ENCODE results near the gene PERM1.
"Not testable (repeated sequence)": the region's sequence is repeated elsewhere in the genome, so short reads cannot be mapped to it uniquely, and the experiment has no call there.

Gene PERM1

DNA sequence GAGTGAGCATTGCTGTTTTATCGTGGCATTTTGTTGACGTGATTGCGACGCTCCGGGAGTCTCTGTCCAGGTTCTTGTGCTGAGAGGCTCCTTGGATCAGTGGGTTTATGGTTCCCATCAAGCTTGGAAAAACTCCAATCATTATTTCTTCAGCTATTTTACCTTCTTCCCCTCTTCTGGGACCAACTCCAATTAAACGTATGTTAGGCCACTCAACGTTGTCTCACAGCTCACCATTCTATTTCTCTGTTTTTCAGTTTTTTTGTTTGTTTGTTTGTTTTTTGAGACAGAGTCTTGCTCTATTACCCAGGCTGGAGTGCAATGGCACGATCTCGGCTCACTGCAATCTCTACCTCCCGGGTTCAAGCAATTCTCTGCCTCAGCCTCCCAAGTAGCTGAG lies 10.0 kb upstream of the PERM1 start:
- Histone ChIP-seq H2AFZ (ENCODE audit: low read length) (no peak overlapping the region), H3K9me3 (replicated peaks in 1 of 2; ENCODE audit: control insufficient read depth in 2 of 2, insufficient read depth in 1 of 2, low read depth in 1 of 2, low read length in 2 of 2) (peaks cover 8 to 14% of the 10 kb centered on the region in 2 donors), H3K27me3 (ENCODE audit: control insufficient read depth in 3 of 3, insufficient read depth in 3 of 3, low read depth in 1 of 3, low read length in 3 of 3) (no peaks in the 10 kb centered on the region), H4K91ac (ENCODE audit: low read depth, low read length, poor library complexity) (no peak overlapping the region), H4K8ac (ENCODE audit: low read depth, low read length) (no peak overlapping the region), H3K4ac (ENCODE audit: low read length) (no peak overlapping the region), H3K27ac (replicated peaks; ENCODE audit: low read length) (no peak overlapping the region), H2BK12ac (ENCODE audit: low read length) (no peak overlapping the region), H3K9ac (ENCODE audit: low read depth, low read length, poor library complexity) (no peak overlapping the region), H2BK5ac (ENCODE audit: low read length) (no peak overlapping the region), H3K4me1 (ENCODE audit: control insufficient read depth in 2 of 2, insufficient read depth in 1 of 2, low read depth in 1 of 2, low read length in 2 of 2) (peaks cover 3 to 4% of the 10 kb centered on the region in 2 donors), H3K23ac (ENCODE audit: low read depth, low read length, poor library complexity) (no peak overlapping the region), H2BK15ac (ENCODE audit: low read length) (no peak overlapping the region), H3K36me3 (replicated peaks in 1 of 2; ENCODE audit: control insufficient read depth in 2 of 2, insufficient read depth in 2 of 2, low read length in 2 of 2) (no peaks in the 10 kb centered on the region), H3K14ac (ENCODE audit: low read length) (no peak overlapping the region), H3K4me3 (ENCODE audit: low read length in 2 of 2) (no peak overlapping the region), H3K4me2 (ENCODE audit: insufficient read depth, low read length, poor library complexity, severe bottlenecking) (no peak overlapping the region), H2BK120ac (ENCODE audit: low read depth, low read length) (no peak overlapping the region), H2AK5ac (ENCODE audit: low read depth, low read length) (no peak overlapping the region), H3K18ac (ENCODE audit: low read length) (no peak overlapping the region), H3K79me1 (ENCODE audit: low read depth, low read length) (no peaks in the 10 kb centered on the region)
- DNase-seq (ENCODE audit: low spot score) = no peak
- no CpG with 5 or more reads among the region's 10 CpGs for WGBS, 2 donors (ENCODE audit: extremely low coverage in 2 of 2, insufficient read length in 2 of 2, insufficient replicate concordance in 1 of 2)

DNA sequence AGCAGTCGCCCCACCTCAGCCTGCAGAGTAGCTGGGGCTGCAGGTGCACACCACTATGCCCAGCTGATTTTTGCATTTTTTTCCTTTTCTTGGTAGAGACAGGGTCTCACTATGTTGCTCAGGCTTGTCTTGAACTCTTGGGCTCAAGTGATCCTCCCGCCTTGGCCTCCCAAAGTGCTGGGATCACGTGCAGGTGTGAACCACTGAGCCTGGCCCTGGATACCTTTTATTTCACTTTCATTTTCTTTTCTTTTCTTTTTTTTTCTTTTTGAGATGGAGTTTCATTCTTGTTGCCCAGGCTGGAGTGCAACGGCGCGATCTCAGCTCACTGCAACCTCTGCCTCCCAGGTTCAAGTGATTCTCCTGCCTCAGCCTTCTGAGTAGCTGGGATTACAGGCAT lies 9.4 kb upstream of the PERM1 start:
- H3K4me3 ChIP-seq (ENCODE audit: low read length in 2 of 2); H4K8ac ChIP-seq (ENCODE audit: low read depth, low read length); H2BK12ac ChIP-seq (ENCODE audit: low read length); H3K27ac ChIP-seq (replicated peaks; ENCODE audit: low read length); H2AFZ ChIP-seq (ENCODE audit: low read length); H3K79me1 ChIP-seq (ENCODE audit: low read depth, low read length); H2BK120ac ChIP-seq (ENCODE audit: low read depth, low read length); H3K4me1 ChIP-seq (ENCODE audit: control insufficient read depth in 2 of 2, insufficient read depth in 1 of 2, low read depth in 1 of 2, low read length in 2 of 2); H3K36me3 ChIP-seq (replicated peaks in 1 of 2; ENCODE audit: control insufficient read depth in 2 of 2, insufficient read depth in 2 of 2, low read length in 2 of 2); H2BK15ac ChIP-seq (ENCODE audit: low read length); H3K14ac ChIP-seq (ENCODE audit: low read length); DNase-seq (ENCODE audit: low spot score); H2BK5ac ChIP-seq (ENCODE audit: low read length); H3K9ac ChIP-seq (ENCODE audit: low read depth, low read length, poor library complexity); H2AK5ac ChIP-seq (ENCODE audit: low read depth, low read length); H3K4me2 ChIP-seq (ENCODE audit: insufficient read depth, low read length, poor library complexity, severe bottlenecking); H3K18ac ChIP-seq (ENCODE audit: low read length); H3K27me3 ChIP-seq (ENCODE audit: control insufficient read depth in 3 of 3, insufficient read depth in 3 of 3, low read depth in 1 of 3, low read length in 3 of 3); H3K23ac ChIP-seq (ENCODE audit: low read depth, low read length, poor library complexity); H3K4ac ChIP-seq (ENCODE audit: low read length); H4K91ac ChIP-seq (ENCODE audit: low read depth, low read length, poor library complexity): not testable (repeated sequence)
- no CpG with 5 or more reads among the region's 6 CpGs for WGBS, 2 donors (ENCODE audit: extremely low coverage in 2 of 2, insufficient read length in 2 of 2, insufficient replicate concordance in 1 of 2)
- peaks cover 8 to 14% of the 10 kb centered on the region in 2 donors for H3K9me3 ChIP-seq (replicated peaks in 1 of 2; ENCODE audit: control insufficient read depth in 2 of 2, insufficient read depth in 1 of 2, low read depth in 1 of 2, low read length in 2 of 2)

- not testable (repeated sequence) for H3K9ac ChIP-seq (ENCODE audit: low read depth, low read length, poor library complexity); H3K27ac ChIP-seq (replicated peaks; ENCODE audit: low read length); H2BK5ac ChIP-seq (ENCODE audit: low read length); H3K36me3 ChIP-seq (replicated peaks in 1 of 2; ENCODE audit: control insufficient read depth in 2 of 2, insufficient read depth in 2 of 2, low read length in 2 of 2); DNase-seq (ENCODE audit: low spot score); H2AFZ ChIP-seq (ENCODE audit: low read length); H2AK5ac ChIP-seq (ENCODE audit: low read depth, low read length); H4K8ac ChIP-seq (ENCODE audit: low read depth, low read length); H3K14ac ChIP-seq (ENCODE audit: low read length); H2BK12ac ChIP-seq (ENCODE audit: low read length); H3K4me1 ChIP-seq (ENCODE audit: control insufficient read depth in 2 of 2, insufficient read depth in 1 of 2, low read depth in 1 of 2, low read length in 2 of 2); H3K4ac ChIP-seq (ENCODE audit: low read length); H2BK120ac ChIP-seq (ENCODE audit: low read depth, low read length); H3K18ac ChIP-seq (ENCODE audit: low read length); H3K4me2 ChIP-seq (ENCODE audit: insufficient read depth, low read length, poor library complexity, severe bottlenecking); H3K79me1 ChIP-seq (ENCODE audit: low read depth, low read length); H3K23ac ChIP-seq (ENCODE audit: low read depth, low read length, poor library complexity); H3K4me3 ChIP-seq (ENCODE audit: low read length in 2 of 2); H2BK15ac ChIP-seq (ENCODE audit: low read length); H4K91ac ChIP-seq (ENCODE audit: low read depth, low read length, poor library complexity)
- Histone ChIP-seq H3K27me3 (ENCODE audit: control insufficient read depth in 3 of 3, insufficient read depth in 3 of 3, low read depth in 1 of 3, low read length in 3 of 3) (peaks cover 0 to 14% (median 0%) of the 10 kb centered on the region in 3 experiments), H3K9me3 (replicated peaks in 1 of 2; ENCODE audit: control insufficient read depth in 2 of 2, insufficient read depth in 1 of 2, low read depth in 1 of 2, low read length in 2 of 2) (peaks cover 6 to 12% of the 10 kb centered on the region in 2 donors)
- no CpG with 5 or more reads among the region's 5 CpGs for WGBS, 2 donors (ENCODE audit: extremely low coverage in 2 of 2, insufficient read length in 2 of 2, insufficient replicate concordance in 1 of 2)
These were observed 6.2 kb upstream of the PERM1 start for GRCh38 chr1:988061-988460.

- Histone ChIP-seq H2BK120ac (ENCODE audit: low read depth, low read length) (no peak overlapping the region), H3K9ac (ENCODE audit: low read depth, low read length, poor library complexity) (no peak overlapping the region), H3K9me3 (replicated peaks in 1 of 2; ENCODE audit: control insufficient read depth in 2 of 2, insufficient read depth in 1 of 2, low read depth in 1 of 2, low read length in 2 of 2) (peaks cover 0 to 4% of the 10 kb centered on the region in 2 donors), H2BK5ac (ENCODE audit: low read length) (no peak overlapping the region), H2BK12ac (ENCODE audit: low read length) (no peak overlapping the region), H2AFZ (ENCODE audit: low read length) (no peak overlapping the region), H3K4ac (ENCODE audit: low read length) (no peak overlapping the region), H2AK5ac (ENCODE audit: low read depth, low read length) (no peak overlapping the region), H3K23ac (ENCODE audit: low read depth, low read length, poor library complexity) (no peak overlapping the region), H3K18ac (ENCODE audit: low read length) (no peak overlapping the region), H4K91ac (ENCODE audit: low read depth, low read length, poor library complexity) (no peak overlapping the region), H3K36me3 (replicated peaks in 1 of 2; ENCODE audit: control insufficient read depth in 2 of 2, insufficient read depth in 2 of 2, low read length in 2 of 2) (no peaks in the 10 kb centered on the region), H3K79me1 (ENCODE audit: low read depth, low read length) (no peaks in the 10 kb centered on the region), H3K14ac (ENCODE audit: low read length) (no peak overlapping the region), H2BK15ac (ENCODE audit: low read length) (no peak overlapping the region), H3K27ac (replicated peaks; ENCODE audit: low read length) (no peak overlapping the region), H3K4me3 (ENCODE audit: low read length in 2 of 2) (no peak overlapping the region), H3K4me2 (ENCODE audit: insufficient read depth, low read length, poor library complexity, severe bottlenecking) (no peak overlapping the region), H3K4me1 (ENCODE audit: control insufficient read depth in 2 of 2, insufficient read depth in 1 of 2, low read depth in 1 of 2, low read length in 2 of 2) (no peaks in the 10 kb centered on the region), H4K8ac (ENCODE audit: low read depth, low read length) (no peak overlapping the region), H3K27me3 (ENCODE audit: control insufficient read depth in 3 of 3, insufficient read depth in 3 of 3, low read depth in 1 of 3, low read length in 3 of 3) (peaks cover 0 to 41% (median 4%) of the 10 kb centered on the region in 3 experiments)
- DNase-seq (ENCODE audit: low spot score) = no peak
- no CpG with 5 or more reads among the region's 13 CpGs for WGBS, 2 donors (ENCODE audit: extremely low coverage in 2 of 2, insufficient read length in 2 of 2, insufficient replicate concordance in 1 of 2)
These were observed 3.2 kb upstream of the PERM1 start for GRCh38 chr1:985126-985525.
